HL-60/S4 (cell line): ENCODE data around the gene RPL4.
"Not testable (repeated sequence)": the region's sequence is repeated elsewhere in the genome, so short reads cannot be mapped to it uniquely, and the experiment has no call there.

ENCODE experiments used
- in situ Hi-C: fragments of 300-500 bp; cut with MboI; formaldehyde crosslinking; loops from 2 replicates; pipeline ENCODE4 v1.14.3; 2022; ENCODE audit warnings: low sequenced_read_pairs

RPL4 gene

DNA sequence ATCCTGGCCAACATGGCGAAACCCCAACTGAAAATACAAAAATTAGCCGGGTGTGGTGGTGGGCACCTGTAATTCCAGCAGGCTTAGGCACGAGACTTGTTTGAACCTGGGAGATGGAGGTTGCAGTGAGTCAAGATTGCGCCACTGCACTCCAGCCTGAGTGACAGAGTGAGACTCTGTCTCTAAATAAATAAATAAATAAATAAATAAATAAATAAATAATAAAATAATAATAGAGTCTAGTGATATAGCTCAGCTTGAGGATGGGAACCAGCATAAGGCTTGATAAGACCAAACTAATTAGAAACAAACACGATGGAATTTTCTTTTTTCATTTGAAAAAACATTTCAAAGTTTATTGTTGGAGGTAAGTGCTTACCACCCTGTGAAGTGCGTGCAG lies 43.4 kb downstream of the RPL4 start:
- in situ Hi-C loops = not testable (repeated sequence)

DNA sequence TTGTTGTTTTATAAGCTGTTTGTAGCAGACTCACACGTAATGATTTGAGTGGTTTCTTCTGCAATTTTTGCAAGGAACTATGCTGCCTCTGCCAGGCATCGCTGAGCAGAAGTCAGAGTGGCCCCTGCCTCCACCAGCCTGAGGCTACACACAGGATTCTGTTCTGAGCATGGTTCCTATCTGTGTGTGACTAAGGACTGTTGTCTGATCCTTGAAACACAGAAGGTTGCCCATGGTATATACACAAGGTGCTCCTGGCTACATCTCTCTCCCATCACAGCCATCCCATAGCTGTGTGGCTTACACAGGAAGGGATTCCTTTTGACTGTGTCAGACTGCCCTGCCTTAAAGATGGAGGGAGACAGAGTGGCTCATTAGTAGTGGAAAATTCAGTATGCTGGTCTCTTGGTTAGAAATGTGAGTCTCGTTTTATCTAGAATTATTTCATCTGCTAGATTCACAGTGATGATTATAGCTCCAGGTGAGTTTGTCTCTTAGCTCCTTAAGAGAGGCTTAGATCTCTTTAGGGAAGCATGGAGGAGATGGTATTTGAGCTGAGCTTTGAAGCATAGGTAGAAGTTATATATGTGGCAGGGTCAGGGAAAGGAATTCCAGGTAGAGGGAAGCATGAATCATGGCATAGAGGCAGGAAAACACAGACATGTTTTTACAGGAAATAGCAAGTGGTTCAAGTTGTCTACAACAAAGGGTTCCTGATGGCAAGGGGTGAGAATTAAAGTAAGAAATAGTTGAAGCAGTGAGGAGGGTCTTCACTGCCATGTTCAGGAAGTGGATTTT lies 44.6 kb downstream of the RPL4 start:
- in situ Hi-C loops = no loop called here

DNA sequence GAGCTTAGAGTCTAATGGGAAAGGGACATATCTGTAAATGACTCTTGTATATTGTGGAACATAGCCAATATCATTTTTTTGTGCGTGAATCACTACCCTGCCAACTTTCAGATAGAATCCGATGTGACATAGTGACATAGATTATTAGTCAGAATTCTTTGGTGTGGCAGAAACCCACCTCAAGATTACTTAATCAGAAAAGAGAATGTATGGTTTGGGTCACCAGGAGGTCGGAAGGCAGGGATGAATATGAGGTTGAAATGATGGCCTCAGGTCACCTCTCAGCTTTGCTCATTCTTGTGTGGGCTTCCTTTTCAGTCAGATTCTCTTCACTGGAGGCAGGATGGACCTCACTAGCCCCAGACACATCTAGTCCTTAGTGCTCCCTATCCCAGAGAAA lies 48.4 kb downstream of the RPL4 start:
- in situ Hi-C loops = no loop called here

DNA sequence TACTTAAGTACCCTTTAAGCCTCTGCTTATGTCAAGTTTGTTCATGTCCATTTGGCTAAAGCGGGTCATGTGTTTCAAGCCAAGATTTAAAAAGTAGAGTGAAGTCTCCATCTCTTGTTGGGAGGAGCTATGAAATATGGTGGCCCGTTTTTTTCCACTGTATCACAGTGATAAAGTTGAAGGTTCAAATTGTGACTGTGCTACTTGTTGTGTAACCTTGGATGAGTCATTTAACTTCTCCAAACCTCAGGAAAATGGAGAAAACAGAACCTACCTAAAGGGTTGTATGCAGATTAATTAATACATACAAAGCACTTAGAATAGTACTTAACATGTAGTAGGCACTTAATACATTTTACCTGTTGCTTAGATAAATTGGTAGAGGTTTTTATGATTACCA lies 50.5 kb downstream of the RPL4 start:
- in situ Hi-C loops = no loop called here

DNA sequence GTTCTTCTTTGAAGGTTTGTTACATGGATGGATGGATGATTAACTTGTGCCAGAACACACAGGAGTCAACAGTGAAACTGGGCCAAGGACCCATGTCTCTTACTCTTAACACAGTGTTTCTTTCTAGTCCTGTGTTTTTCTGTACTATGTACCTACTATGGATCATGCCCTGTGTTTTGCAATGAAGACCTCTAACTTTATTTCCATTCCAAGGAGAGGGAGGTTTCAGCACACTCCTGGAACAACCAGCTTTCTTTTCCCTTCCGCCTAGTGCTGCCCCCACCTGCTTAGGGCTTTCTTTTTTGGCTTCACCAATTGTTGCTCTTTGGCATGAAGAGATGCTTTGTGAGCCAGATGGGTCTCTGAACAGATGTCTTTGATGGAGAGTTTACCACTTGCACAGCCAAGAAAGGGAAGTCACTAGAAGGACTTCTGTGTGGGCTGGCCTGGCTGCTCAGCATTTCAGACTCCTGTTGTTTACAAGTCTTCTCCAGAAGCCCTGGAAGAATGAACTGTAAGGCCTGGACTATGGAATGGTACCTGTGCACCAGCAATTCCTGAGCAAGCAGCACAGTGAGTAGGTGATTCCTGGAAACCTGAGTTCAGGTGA lies 51.6 kb downstream of the RPL4 start:
- in situ Hi-C loops = no loop called here

DNA sequence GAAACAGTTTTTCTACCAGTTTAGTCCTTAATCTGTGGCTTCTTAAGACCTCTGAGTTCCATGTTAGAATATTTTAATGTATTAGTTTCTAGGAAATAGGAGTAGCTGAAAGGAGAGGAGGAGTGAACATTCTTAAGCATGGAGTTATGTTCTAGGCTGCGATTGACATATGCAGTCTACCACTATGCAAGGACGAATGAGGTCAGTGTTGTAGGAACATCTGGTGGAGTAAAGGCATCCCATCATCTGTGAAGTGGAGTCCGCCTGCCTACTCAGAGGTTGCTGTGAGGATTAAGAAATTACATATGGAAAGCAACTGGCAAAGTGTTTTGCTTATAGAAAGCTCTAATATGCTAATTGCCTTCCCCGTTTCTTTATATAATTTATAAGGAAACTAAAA lies 52.2 kb downstream of the RPL4 start:
- in situ Hi-C loops = no loop called here
